Stomach (tissue), 9 donors: ENCODE results near the gene ECE1. TPM values are rescaled to one million over a fixed set of nuclear protein-coding genes. Genes with fewer than 3 reads are reported as not detected.
A peak's percentile ranks its signal among the peaks of the same experiment; 100 is the strongest.

Experiments
- DNase-seq, 2 donors: peaks; one replicate each; pipeline versions ENCODE4 v3.0.0 to v3.0.0-alpha.2; 2013 to 2019
- H3K27ac ChIP-seq, 5 donors: fragments of 200-600 bp in 4 of 5; sonication (generic) in 4 of 5; one replicate each; pipeline ENCODE4 v1.5.1; 2013 to 2019; ENCODE audit warnings: mild to moderate bottlenecking in 1 of 5, moderate library complexity in 1 of 5
- H3K27me3 ChIP-seq, 3 donors: fragments of 200-600 bp; sonication (generic); one replicate each; pipeline ENCODE4 v1.5.1; 2017 to 2019; ENCODE audit warnings: mixed run types in 1 of 3
- H3K36me3 ChIP-seq, 4 donors: fragments of 200-600 bp; sonication (generic); 1 replicate in 3 of 4; 2 replicates in 1 of 4; pipeline ENCODE4 v1.5.1; 2016 to 2019
- H3K4me1 ChIP-seq, 4 donors: fragments of 200-600 bp; sonication (generic); one replicate each; pipeline ENCODE4 v1.5.1; 2016 to 2019
- H3K4me3 ChIP-seq, 4 donors: fragments of 200-600 bp; sonication (generic) in 3 of 4; one replicate each; pipeline ENCODE4 v1.5.1; 2016 to 2019; ENCODE audit warnings: mild to moderate bottlenecking in 1 of 4
- H3K9me3 ChIP-seq, 4 donors: fragments of 200-600 bp; sonication (generic); one replicate each; pipeline ENCODE4 v1.5.1; 2016 to 2019
- EP300 ChIP-seq: sonication (generic); formaldehyde crosslinking; IDR thresholded peaks from one replicate; pipeline ENCODE4 v1.6.1; 2017; ENCODE audit warnings: antibody characterized with exemption
- POLR2A ChIP-seq, 4 donors: fragments of 450-650 bp; IDR thresholded peaks; one replicate each; pipeline ENCODE4 v1.6.1; 2016; ENCODE audit warnings: antibody characterized with exemption in 4 of 4, control low read depth in 2 of 4, mild to moderate bottlenecking in 1 of 4, moderate library complexity in 1 of 4
- POLR2AphosphoS5 ChIP-seq, 3 donors: sonication (generic); formaldehyde crosslinking; IDR thresholded peaks; one replicate each; pipeline ENCODE4 v1.6.1; 2016; ENCODE audit warnings: antibody characterized with exemption in 3 of 3
- WGBS, 5 donors: extraction: QIAGEN DNeasy Blood & Tissue Kit in 3 of 5; methylation state at CpG; one replicate each; pipeline versions ENCODE4 v1.1.5 to v1.1.7; 2013 to 2018; 5-methylcytosine and 5-hydroxymethylcytosine counted together
- intact Hi-C: fragments of 100-400 bp; cut with DNase I; formaldehyde crosslinking; loops from one replicate; pipeline ENCODE4 v1.15.1; 2023; ENCODE audit warnings: low total_unique reads
- polyA plus RNA-seq, 3 donors: library from polyadenylated mRNA; stranded (reverse); fragments of 200-250 nt; gene quantifications; one replicate each; pipeline ENCODE4 v1.2.3, GENCODE V29; 2013
- total RNA-seq, 5 donors: library from RNA; depleted of rRNA; stranded (reverse); fragments of >200 nt; gene quantifications; one replicate each; pipeline versions ENCODE4 v1.1.0 to v1.2.3, GENCODE V29; 2014 to 2016
- TF ChIP-seq, protein P1 (sequence below), 7 experiments: fragments of 450-650 bp in 4 of 7; fragments of 200-600 bp in 3 of 7; sonication (generic) in 3 of 7; IDR thresholded peaks; one replicate each; pipeline ENCODE4 v1.5.1; 2016 to 2019; ENCODE audit warnings: antibody characterized with exemption in 7 of 7, control low read depth in 2 of 7, mild to moderate bottlenecking in 1 of 7
- donor health status: healthy with polysubstance abuse.
- donor health status: Bipolar disorder and iron deficiency.
- donor health status: healthy.

Gene ECE1
- total and polyA plus RNA-seq, 8 donors: 17.6 to 574 (median 42.6) TPM

DNA sequence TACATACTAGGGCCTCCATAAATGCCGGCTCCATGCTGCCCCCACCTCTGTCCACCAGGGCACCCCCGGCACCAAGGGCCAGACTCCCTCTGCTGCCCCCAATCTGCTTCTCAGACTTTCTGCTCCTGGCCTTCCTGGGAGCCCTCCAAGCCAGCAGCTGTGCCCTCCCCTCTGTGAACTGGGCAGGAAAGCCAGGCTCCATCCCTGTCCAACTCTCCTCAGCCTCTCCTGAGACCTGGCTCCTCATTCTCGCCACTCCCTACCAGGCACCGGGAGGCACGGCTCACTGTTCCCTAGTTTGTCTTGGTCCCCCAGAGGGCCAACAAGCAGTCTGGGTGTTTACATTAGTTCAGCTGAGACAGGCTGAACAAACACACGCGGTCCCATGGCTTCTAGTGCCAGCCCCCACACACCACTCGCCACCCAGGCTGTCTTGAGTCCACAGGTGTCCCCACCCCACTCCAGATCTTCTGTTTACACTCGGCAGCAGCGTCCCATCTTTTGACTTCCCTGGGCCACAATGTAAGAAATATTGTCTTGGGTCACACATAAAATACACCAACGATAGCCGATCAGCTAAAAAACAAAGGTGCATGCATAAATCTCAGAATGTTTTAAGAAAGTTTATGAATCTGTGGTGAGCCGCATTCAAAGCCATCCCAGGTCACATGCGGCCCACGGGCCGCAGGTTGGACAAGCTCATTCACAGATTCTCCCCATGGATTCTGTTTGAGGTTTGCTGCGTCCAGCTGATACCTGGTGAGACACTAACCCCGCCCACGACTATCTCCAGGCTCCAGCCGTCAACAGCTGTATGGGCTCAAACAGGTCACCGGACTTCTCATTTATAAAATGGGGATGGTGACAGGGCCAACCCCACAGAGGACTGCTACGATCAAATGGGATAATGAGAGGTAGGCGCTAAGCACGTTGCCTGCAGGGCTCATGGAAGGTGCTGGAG, 29.5 kb upstream of the ECE1 start:
- H3K4me1 ChIP-seq: peaks cover 77 to 100% (median 92%) of the 10 kb centered on the region in 4 donors

DNA sequence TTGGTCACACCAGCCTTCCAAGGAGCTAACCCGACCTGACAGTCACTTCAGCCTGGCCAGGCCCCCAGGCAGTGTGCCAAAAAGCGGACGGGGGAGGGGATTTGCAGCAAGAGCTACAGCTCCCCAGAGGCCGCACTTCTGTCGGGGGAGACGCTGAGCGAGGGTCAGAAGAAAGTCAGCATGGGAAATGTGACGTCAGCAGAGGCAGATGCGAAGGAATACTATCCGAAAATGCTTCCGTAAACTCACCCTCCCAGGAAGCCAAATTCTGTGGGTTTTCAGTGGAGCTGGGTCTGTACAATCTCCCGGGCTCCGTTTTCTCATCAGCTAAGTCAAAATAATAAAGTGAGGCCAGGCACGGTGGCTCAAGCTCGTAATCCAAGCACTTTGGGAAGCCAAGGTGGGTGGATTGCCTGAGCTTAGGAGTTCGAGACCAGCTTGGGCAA, 28.5 kb upstream of the ECE1 start:
- DNase-seq: peak; percentile 77 to 94
- Histone ChIP-seq H3K4me3 (no peak overlapping the region), H3K4me1 (peaks cover 77 to 100% (median 89%) of the 10 kb centered on the region in 4 donors), H3K9me3 (no peaks in the 10 kb centered on the region), H3K36me3 (no peaks in the 10 kb centered on the region), H3K27ac (peak overlapping the region; percentile 82 to 93 (median 91)), H3K27me3 (no peaks in the 10 kb centered on the region)
- TF ChIP-seq, protein P1, sequence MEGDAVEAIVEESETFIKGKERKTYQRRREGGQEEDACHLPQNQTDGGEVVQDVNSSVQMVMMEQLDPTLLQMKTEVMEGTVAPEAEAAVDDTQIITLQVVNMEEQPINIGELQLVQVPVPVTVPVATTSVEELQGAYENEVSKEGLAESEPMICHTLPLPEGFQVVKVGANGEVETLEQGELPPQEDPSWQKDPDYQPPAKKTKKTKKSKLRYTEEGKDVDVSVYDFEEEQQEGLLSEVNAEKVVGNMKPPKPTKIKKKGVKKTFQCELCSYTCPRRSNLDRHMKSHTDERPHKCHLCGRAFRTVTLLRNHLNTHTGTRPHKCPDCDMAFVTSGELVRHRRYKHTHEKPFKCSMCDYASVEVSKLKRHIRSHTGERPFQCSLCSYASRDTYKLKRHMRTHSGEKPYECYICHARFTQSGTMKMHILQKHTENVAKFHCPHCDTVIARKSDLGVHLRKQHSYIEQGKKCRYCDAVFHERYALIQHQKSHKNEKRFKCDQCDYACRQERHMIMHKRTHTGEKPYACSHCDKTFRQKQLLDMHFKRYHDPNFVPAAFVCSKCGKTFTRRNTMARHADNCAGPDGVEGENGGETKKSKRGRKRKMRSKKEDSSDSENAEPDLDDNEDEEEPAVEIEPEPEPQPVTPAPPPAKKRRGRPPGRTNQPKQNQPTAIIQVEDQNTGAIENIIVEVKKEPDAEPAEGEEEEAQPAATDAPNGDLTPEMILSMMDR (IDR thresholded peaks at IDR 0.05): no peak
- TF ChIP-seq POLR2AphosphoS5 (IDR thresholded peaks at IDR 0.05): peak in 2 of 3 donors; percentile 17 to 64
- WGBS, 5 donors: 35 to 54% (median 44%) methylated on average over 16 of the region's 16 CpGs
- intact Hi-C loops: no loop called here

More for the DNA sequence above, 29.5 kb upstream of the ECE1 start:
- DNase-seq: peak; percentile 77 to 83
- Histone ChIP-seq H3K27me3 (no peaks in the 10 kb centered on the region), H3K4me3 (no peak overlapping the region), H3K36me3 (no peaks in the 10 kb centered on the region), H3K9me3 (no peaks in the 10 kb centered on the region), H3K27ac (peak overlapping the region; percentile 82 to 93 (median 91))
- intact Hi-C loops: no loop called here
- 27 to 47% (median 38%) methylated on average over 22 to 24 of the region's 24 CpGs for WGBS, 5 donors
- TF ChIP-seq, protein P1 (IDR thresholded peaks at IDR 0.05): peak in 1 of 7 experiments; percentile 22
- TF ChIP-seq EP300: no peak
- TF ChIP-seq POLR2AphosphoS5 (IDR thresholded peaks at IDR 0.05): peak in 2 of 3 donors; percentile 57 to 60

DNA sequence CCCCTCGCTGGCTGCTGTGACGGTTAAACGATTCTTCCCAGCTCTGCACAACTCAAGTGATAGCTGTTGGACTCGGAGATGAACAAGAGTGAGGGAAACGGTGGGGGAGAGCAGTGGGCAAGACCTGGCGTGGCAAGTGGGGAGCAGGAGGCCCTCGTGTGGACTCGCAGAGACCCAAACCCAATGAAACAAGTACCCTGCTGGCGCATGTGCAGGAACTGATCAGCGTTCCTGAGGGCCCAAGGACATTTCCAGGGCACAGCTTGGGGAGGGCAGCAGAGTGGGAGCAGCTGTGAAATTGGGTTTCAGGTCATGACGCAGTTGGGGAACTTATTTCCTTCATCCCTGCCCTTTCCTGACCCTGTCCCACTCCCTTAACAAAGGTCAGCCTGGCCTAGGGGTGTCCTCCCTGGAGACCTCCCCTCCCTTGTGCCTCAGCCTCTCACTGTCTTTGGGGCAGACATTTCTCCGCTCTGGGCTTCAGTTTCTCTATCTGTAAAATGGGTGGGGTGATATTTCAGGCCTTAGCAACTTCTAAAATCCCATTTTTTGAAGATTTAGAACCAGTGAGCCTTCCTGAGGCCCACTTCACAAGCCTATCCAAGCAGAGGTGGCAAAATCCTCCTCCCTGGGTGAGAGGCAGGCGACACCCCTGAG, 27.9 kb upstream of the ECE1 start:
- no peaks in the 10 kb centered on the region for H3K9me3 ChIP-seq
- H3K4me3 ChIP-seq: no peak overlapping the region
- H3K36me3 ChIP-seq: no peaks in the 10 kb centered on the region
- H3K27ac ChIP-seq: peak overlapping the region; percentile 82 to 93 (median 91)
- DNase-seq: no peak
- H3K4me1 ChIP-seq: peaks cover 77 to 100% (median 89%) of the 10 kb centered on the region in 4 donors
- intact Hi-C loops: no loop called here
- no peaks in the 10 kb centered on the region for H3K27me3 ChIP-seq
- TF ChIP-seq POLR2A (IDR thresholded peaks at IDR 0.05) (no peak), EP300 (no peak), POLR2AphosphoS5 (IDR thresholded peaks at IDR 0.05) (no peak)
- TF ChIP-seq, protein P1 (IDR thresholded peaks at IDR 0.05): no peak
- WGBS, 5 donors: 77 to 83% (median 78%) methylated on average over 13 of the region's 13 CpGs

DNA sequence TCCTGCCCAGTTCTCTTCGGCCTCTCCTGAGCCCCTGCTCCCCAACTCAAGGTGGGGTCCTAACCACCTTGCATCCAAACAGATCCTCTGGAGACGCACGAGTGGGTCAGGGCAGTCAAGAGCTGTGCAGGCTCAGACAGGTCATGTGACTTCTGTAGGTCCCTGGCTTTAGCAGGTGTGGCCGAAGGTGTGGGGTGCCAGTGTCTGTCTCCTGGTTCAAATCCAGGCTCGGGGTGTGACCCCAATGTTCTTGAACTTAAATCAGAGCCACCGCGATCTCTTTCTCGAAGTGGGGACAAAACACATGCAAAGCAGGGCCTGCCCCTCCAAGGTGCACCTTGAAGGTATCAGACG, 27.4 kb upstream of the ECE1 start:
- Histone ChIP-seq H3K27me3 (no peaks in the 10 kb centered on the region), H3K4me3 (no peak overlapping the region), H3K9me3 (no peaks in the 10 kb centered on the region), H3K27ac (peak overlapping the region; percentile 82 to 93 (median 91)), H3K4me1 (peaks cover 77 to 100% (median 89%) of the 10 kb centered on the region in 4 donors), H3K36me3 (no peaks in the 10 kb centered on the region)
- intact Hi-C loops: no loop called here
- TF ChIP-seq, protein P1 (IDR thresholded peaks at IDR 0.05): no peak
- no peak for TF ChIP-seq POLR2AphosphoS5 (IDR thresholded peaks at IDR 0.05)
- TF ChIP-seq EP300: no peak
- TF ChIP-seq POLR2A (IDR thresholded peaks at IDR 0.05): no peak
- DNase-seq: no peak
- 74 to 86% (median 77%) methylated on average over 6 to 9 of the region's 9 CpGs for WGBS, 5 donors
